HepG2 (cell line): ENCODE results near the gene ELP5. TPM values are rescaled to one million over a fixed set of nuclear protein-coding genes. Genes with fewer than 3 reads are reported as not detected.

Experiments used
- ETS1 ChIP-seq: sonication (generic); formaldehyde crosslinking; IDR thresholded peaks from 2 replicates; pipeline ENCODE4 v1.4.0; 2020; ENCODE audit warnings: missing genetic modification reagents
- EZH2 ChIP-seq: conservative IDR thresholded peaks from 2 replicates; pipeline ENCODE4 v1.6.1; 2012; ENCODE audit warnings: mild to moderate bottlenecking, low read depth, low read length, moderate library complexity
- HHEX ChIP-seq: IDR thresholded peaks from 2 replicates; pipeline ENCODE4 v1.6.1; 2016; ENCODE audit warnings: control low read depth
- ISL2 ChIP-seq: sonication (generic); formaldehyde crosslinking; IDR thresholded peaks from 2 replicates; pipeline ENCODE4 v1.5.0; 2020; ENCODE audit warnings: missing genetic modification reagents
- PATZ1 ChIP-seq: sonication (generic); formaldehyde crosslinking; IDR thresholded peaks from 2 replicates; pipeline ENCODE4 v1.4.0; 2020; ENCODE audit warnings: missing genetic modification reagents
- SAP130 ChIP-seq: IDR thresholded peaks from 2 replicates; pipeline ENCODE4 v1.6.1; 2016; ENCODE audit warnings: low read depth
- TFDP2 ChIP-seq: sonication (generic); formaldehyde crosslinking; IDR thresholded peaks from 2 replicates; pipeline ENCODE4 v1.4.0; 2020; ENCODE audit warnings: missing genetic modification reagents
- USF2 ChIP-seq, 2 experiments: sonication (generic) in 1 of 2; formaldehyde crosslinking in 1 of 2; IDR thresholded peaks; 2 replicates each; pipeline versions ENCODE4 v1.5.1 to v1.6.1; 2011 to 2020; ENCODE audit warnings: borderline replicate concordance in 1 of 2, low read depth in 1 of 2, low read length in 1 of 2, mild to moderate bottlenecking in 1 of 2, missing genetic modification reagents in 1 of 2, moderate library complexity in 1 of 2
- ZNF383 ChIP-seq: sonication (generic); formaldehyde crosslinking; IDR thresholded peaks from 2 replicates; pipeline ENCODE4 v1.4.0; 2020; ENCODE audit warnings: missing genetic modification reagents, mild to moderate bottlenecking, borderline replicate concordance
- ZNF652 ChIP-seq: IDR thresholded peaks from 2 replicates; pipeline ENCODE4 v1.6.1; 2016; ENCODE audit warnings: low read depth, borderline replicate concordance
- polyA plus RNA-seq, 8 experiments: library from polyadenylated mRNA; depleted of rRNA in 3 of 8; stranded (reverse) in 7 of 8; unstranded in 1 of 8; fragments of >200 nt; fragmentation: Illumina TruSeq in 4 of 8; extraction: Trizol in 4 of 8; gene quantifications; 2 replicates each; pipeline versions ENCODE4 v1.2.1 to v1.2.3, GENCODE V29; 2011 to 2016; ENCODE audit warnings: low read depth in 4 of 8, missing spikeins in 1 of 8, mixed read lengths in 1 of 8; ENCODE audit not compliant: insufficient read depth in 1 of 8
- total RNA-seq, 5 experiments: library from RNA; depleted of rRNA; stranded (reverse); fragments of >200 nt; fragmentation: Illumina TruSeq; extraction: Trizol; gene quantifications; 2 replicates each; pipeline ENCODE4 v1.2.3, GENCODE V29; 2016; ENCODE audit warnings: low read depth in 1 of 5
- TF ChIP-seq, protein P1 (sequence below): sonication (generic); formaldehyde crosslinking; IDR thresholded peaks from 2 replicates; pipeline ENCODE4 v1.4.0; 2020; ENCODE audit warnings: missing genetic modification reagents, borderline replicate concordance

ELP5 gene
- total and polyA plus RNA-seq, 2 of the 13 experiments (the other 11 are each of a cell fraction or from before 2014, with no cell fraction given) = 67.6 to 69.8 TPM

DNA sequence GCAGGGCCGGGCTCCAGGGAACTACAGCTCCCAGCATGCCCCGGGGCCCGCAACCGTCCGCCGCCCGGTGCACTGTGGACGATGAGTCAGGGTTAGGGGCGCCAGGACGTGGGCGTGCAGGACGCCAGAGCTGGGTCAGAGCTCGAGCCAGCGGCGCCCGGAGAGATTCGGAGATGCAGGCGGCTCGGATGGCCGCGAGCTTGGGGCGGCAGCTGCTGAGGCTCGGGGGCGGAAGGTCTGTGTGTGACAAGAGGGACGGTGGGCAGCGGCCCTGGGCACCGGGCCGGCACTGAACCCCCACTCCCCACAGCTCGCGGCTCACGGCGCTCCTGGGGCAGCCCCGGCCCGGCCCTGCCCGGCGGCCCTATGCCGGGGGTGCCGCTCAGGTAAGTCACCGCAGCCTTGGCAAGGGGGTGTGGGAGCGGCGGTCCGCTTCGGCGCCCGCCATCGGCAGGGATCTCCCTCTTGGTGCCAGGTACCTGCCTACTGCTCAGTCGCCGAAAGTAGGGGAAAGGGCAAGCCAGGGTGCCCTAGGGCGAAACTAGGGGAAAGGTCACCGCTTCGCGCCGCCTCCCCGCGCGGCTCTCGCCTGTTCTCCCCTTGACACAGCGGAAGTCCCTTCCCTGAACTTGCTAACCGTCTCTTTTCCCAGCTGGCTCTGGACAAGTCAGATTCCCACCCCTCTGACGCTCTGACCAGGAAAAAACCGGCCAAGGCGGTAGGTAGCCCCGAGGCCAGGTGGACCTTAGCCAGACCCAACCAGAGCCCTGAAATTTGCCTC, 32.0 kb upstream of the ELP5 start, which contains the start of the genes ACADVL and DLG4 (continued):
- TF ChIP-seq, protein P1, sequence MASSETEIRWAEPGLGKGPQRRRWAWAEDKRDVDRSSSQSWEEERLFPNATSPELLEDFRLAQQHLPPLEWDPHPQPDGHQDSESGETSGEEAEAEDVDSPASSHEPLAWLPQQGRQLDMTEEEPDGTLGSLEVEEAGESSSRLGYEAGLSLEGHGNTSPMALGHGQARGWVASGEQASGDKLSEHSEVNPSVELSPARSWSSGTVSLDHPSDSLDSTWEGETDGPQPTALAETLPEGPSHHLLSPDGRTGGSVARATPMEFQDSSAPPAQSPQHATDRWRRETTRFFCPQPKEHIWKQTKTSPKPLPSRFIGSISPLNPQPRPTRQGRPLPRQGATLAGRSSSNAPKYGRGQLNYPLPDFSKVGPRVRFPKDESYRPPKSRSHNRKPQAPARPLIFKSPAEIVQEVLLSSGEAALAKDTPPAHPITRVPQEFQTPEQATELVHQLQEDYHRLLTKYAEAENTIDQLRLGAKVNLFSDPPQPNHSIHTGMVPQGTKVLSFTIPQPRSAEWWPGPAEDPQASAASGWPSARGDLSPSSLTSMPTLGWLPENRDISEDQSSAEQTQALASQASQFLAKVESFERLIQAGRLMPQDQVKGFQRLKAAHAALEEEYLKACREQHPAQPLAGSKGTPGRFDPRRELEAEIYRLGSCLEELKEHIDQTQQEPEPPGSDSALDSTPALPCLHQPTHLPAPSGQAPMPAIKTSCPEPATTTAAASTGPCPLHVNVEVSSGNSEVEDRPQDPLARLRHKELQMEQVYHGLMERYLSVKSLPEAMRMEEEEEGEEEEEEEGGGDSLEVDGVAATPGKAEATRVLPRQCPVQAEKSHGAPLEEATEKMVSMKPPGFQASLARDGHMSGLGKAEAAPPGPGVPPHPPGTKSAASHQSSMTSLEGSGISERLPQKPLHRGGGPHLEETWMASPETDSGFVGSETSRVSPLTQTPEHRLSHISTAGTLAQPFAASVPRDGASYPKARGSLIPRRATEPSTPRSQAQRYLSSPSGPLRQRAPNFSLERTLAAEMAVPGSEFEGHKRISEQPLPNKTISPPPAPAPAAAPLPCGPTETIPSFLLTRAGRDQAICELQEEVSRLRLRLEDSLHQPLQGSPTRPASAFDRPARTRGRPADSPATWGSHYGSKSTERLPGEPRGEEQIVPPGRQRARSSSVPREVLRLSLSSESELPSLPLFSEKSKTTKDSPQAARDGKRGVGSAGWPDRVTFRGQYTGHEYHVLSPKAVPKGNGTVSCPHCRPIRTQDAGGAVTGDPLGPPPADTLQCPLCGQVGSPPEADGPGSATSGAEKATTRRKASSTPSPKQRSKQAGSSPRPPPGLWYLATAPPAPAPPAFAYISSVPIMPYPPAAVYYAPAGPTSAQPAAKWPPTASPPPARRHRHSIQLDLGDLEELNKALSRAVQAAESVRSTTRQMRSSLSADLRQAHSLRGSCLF (CRISPR knock-in tag) = no peak
- peak; percentile 86 for TF ChIP-seq SAP130 (CRISPR knock-in tag)
- no peak for TF ChIP-seq EZH2
- no peak for TF ChIP-seq HHEX (CRISPR knock-in tag)
- TF ChIP-seq ZNF652 (CRISPR knock-in tag) = no peak
- TF ChIP-seq USF2 (IDR thresholded peaks at IDR 0.05; ENCODE audit: low read depth, low read length) = no peak
- no peak for TF ChIP-seq USF2 (CRISPR knock-in tag; IDR thresholded peaks at IDR 0.05; ENCODE audit: borderline replicate concordance)
- TF ChIP-seq ZNF383 (CRISPR knock-in tag) = no peak
- TF ChIP-seq ISL2 = no peak; the same call in 1 of the 2 replicates
- no peak for TF ChIP-seq ETS1 (CRISPR knock-in tag)
- peak; percentile 50; the same call in 1 of the 2 replicates for TF ChIP-seq TFDP2 (CRISPR knock-in tag)
- no peak; the same call in 1 of the 2 replicates for TF ChIP-seq PATZ1 (CRISPR knock-in tag)
